SK-N-MC (cell line): ENCODE data around the gene PKNOX2.

Experiments
- EZH2 ChIP-seq: fragments of 200-600 bp; sonication (generic); IDR thresholded peaks from one replicate; pipeline ENCODE4 v1.6.1; 2017; ENCODE audit warnings: antibody characterized with exemption
- FOXP2 ChIP-seq: optimal IDR thresholded peaks from 2 replicates; pipeline ENCODE3; 2011; ENCODE audit warnings: mild to moderate bottlenecking, moderate library complexity; ENCODE audit not compliant: insufficient read depth; ENCODE audit errors: extremely low read length, control extremely low read depth
- POLR2AphosphoS5 ChIP-seq: IDR thresholded peaks from 2 replicates; pipeline ENCODE4 v1.6.1; 2012; ENCODE audit warnings: mild to moderate bottlenecking, low read depth, low read length, borderline replicate concordance

- TF ChIP-seq EZH2 = no peak
- no peak for TF ChIP-seq POLR2AphosphoS5
- no peak for TF ChIP-seq FOXP2
Observed at GRCh38 chr11:125358254-125358840, 193.8 kb downstream of the PKNOX2 start.
